CD4-positive, alpha-beta T cell (primary cell): ENCODE measurements around the gene IGFLR1. TPM values are rescaled to one million over a fixed set of nuclear protein-coding genes. Genes with fewer than 3 reads are reported as not detected.
A peak's percentile ranks its signal among the peaks of the same experiment; 100 is the strongest.

Experiments used
- ATAC-seq: fragments of 200-7000 bp; cut with Tn5 transposase; one replicate; pipeline ENCODE4 v1.10.0; 2022; ENCODE audit warnings: mild to moderate bottlenecking; ENCODE audit not compliant: poor library complexity
- CTCF ChIA-PET: fragments of 350-600 bp; sonication (Branson Sonifier 250); formaldehyde crosslinking; loops from one replicate; lab custom pipeline; 2021; ENCODE audit warnings: antibody characterized with exemption, inconsistent platforms; lab: Charles Lee
- POLR2A ChIA-PET: fragments of 350-600 bp; sonication (Branson Sonifier 250); formaldehyde crosslinking; loops from one replicate; lab custom pipeline; 2021; ENCODE audit warnings: antibody characterized with exemption, inconsistent platforms; lab: Charles Lee
- DNase-seq, 14 experiments: peaks; one replicate each; pipeline ENCODE4 v3.0.0-alpha.2; 2013 to 2020; ENCODE audit warnings: mixed read lengths in 2 of 14
- H3K27ac ChIP-seq, 2 donors: one replicate each; pipeline versions ENCODE4 v1.5.1 to v1.7.0; 2013; ENCODE audit warnings: low read length in 2 of 2, low read depth in 1 of 2, mild to moderate bottlenecking in 1 of 2
- H3K27me3 ChIP-seq, 2 experiments: 1 replicate in 1 of 2; 2 replicates in 1 of 2; pipeline versions ENCODE4 v1.6.1 to v1.7.0; 2013; ENCODE audit warnings: low read length in 2 of 2, control low read depth in 1 of 2, mild to moderate bottlenecking in 1 of 2, moderate library complexity in 1 of 2; ENCODE audit not compliant: insufficient read depth in 2 of 2, control insufficient read depth in 1 of 2
- H3K36me3 ChIP-seq: one replicate; pipeline ENCODE4 v1.6.1; 2013; ENCODE audit warnings: low read length, control low read depth; ENCODE audit not compliant: insufficient read depth
- H3K4me1 ChIP-seq: one replicate; pipeline ENCODE4 v1.6.1; 2013; ENCODE audit warnings: low read length, control low read depth; ENCODE audit not compliant: insufficient read depth
- H3K4me3 ChIP-seq: one replicate; pipeline ENCODE4 v1.5.1; 2013; ENCODE audit warnings: mild to moderate bottlenecking, low read length, moderate library complexity
- H3K9me3 ChIP-seq, 2 experiments: 1 replicate in 1 of 2; 2 replicates in 1 of 2; pipeline versions ENCODE4 v1.6.1 to v1.7.0; 2013; ENCODE audit warnings: low read length in 2 of 2, mild to moderate bottlenecking in 2 of 2, control low read depth in 1 of 2, moderate library complexity in 1 of 2; ENCODE audit not compliant: control insufficient read depth in 1 of 2, insufficient read depth in 1 of 2
- H3K27ac Mint-ChIP-seq: one replicate; pipeline ENCODE4 v1.8.0; 2020; ENCODE audit warnings: mixed read lengths
- H3K27me3 Mint-ChIP-seq: one replicate; pipeline ENCODE4 v1.8.0; 2021; ENCODE audit warnings: mixed read lengths
- H3K36me3 Mint-ChIP-seq: one replicate; pipeline ENCODE4 v1.8.0; 2021; ENCODE audit warnings: low read depth, mixed read lengths
- H3K4me1 Mint-ChIP-seq: one replicate; pipeline ENCODE4 v1.8.0; 2021; ENCODE audit warnings: low read depth, mixed read lengths
- H3K4me3 Mint-ChIP-seq: one replicate; pipeline ENCODE4 v1.8.0; 2020; ENCODE audit warnings: mild to moderate bottlenecking, mixed read lengths
- H3K9me3 Mint-ChIP-seq: one replicate; pipeline ENCODE4 v1.8.0; 2020; ENCODE audit warnings: mixed read lengths
- CTCF ChIP-seq: fragments of 200-600 bp; IDR thresholded peaks from one replicate; pipeline ENCODE4 v1.8.0; 2022; ENCODE audit warnings: antibody characterized with exemption, mild to moderate bottlenecking
- intact Hi-C, 2 experiments: fragments of 100-400 bp; cut with DNase I in 1 of 2; cut with micrococcal nuclease in 1 of 2; formaldehyde crosslinking; loops; one replicate each; pipeline versions ENCODE4 v1.15.1 to v1.9.0; 2023 to 2025; cut with DNase I, micrococcal nuclease
- total RNA-seq, 174 experiments: library from RNA in 2 of 174; stranded (reverse) in 2 of 174; gene quantifications; one replicate each; pipeline ENCODE4 v1.2.3 and lab custom pipeline; 2021 to 2026

The IGFLR1 gene
- total RNA-seq, 2 experiments from 2014 or later: 40.3 to 43.1 TPM

GRCh38 chr19:35789978-35790944 lies 48.0 kb upstream of the IGFLR1 start:
- Mint-ChIP-seq H3K4me3 (no peak overlapping the region), H3K9me3 (no peaks in the 10 kb centered on the region), H3K36me3 (no peaks in the 10 kb centered on the region), H3K27me3 (peaks cover 6% of the 10 kb centered on the region), H3K27ac (no peak overlapping the region), H3K4me1 (no peaks in the 10 kb centered on the region)
- H3K4me3 ChIP-seq: no peak overlapping the region
- intact Hi-C loops: no loop called here
- H3K36me3 ChIP-seq: peaks cover 3% of the 10 kb centered on the region
- no peak overlapping the region for H3K27ac ChIP-seq
- no peak for ATAC-seq
- ChIA-PET CTCF (no interaction called here), POLR2A (no interaction called here)
- no peaks in the 10 kb centered on the region for H3K9me3 ChIP-seq
- H3K4me1 ChIP-seq: no peaks in the 10 kb centered on the region
- no peaks in the 10 kb centered on the region for H3K27me3 ChIP-seq
- no peak for DNase-seq
- TF ChIP-seq CTCF: no peak

DNA sequence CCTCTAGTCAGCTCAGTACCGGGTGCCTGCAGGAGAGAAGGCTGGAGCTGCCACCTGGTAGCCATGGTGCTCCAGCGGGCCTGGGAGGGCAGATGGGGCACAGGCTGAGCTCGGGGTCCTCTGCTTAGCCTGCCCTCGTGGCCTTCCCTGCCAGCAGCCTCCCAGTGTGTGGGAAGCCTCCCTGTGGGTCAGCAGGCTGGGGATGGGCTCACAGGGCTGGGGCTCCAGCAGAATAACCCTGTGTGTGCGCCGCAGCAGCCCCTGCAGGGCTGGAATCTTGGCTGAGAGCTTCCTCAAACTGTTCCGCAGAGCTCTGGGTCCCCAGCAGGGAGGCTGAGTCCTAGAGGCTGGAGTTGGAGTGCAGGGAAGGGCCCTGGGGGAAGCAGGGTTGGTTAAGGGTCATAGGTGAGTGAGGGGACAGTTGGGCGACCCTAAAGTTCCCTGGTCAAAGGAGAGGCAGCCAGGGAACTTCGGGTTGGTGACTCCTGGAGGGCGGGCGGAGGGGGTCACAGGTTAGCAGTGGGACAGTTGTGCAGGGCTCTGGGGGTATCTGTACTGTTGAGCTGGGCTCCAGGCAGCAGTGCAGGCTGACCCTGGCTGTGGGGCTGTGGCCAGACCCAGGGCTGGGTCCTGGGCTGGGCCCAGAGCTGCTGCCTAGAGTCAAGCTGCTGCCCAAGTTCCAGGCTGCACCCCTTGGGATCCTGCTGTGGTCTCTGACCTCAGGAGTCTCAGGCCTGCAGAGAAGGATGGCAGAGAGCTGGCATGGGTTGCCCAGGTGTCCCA lies 47.1 kb upstream of the IGFLR1 start:
- ChIA-PET POLR2A (no interaction called here), CTCF (no interaction called here)
- H3K27ac ChIP-seq: no peak overlapping the region
- H3K9me3 Mint-ChIP-seq: no peaks in the 10 kb centered on the region
- H3K4me3 Mint-ChIP-seq: no peak overlapping the region
- no peaks in the 10 kb centered on the region for H3K9me3 ChIP-seq
- H3K27me3 Mint-ChIP-seq: peaks cover 6% of the 10 kb centered on the region
- H3K27me3 ChIP-seq: no peaks in the 10 kb centered on the region
- no peaks in the 10 kb centered on the region for H3K36me3 Mint-ChIP-seq
- H3K4me1 ChIP-seq: no peaks in the 10 kb centered on the region
- no peak overlapping the region for H3K27ac Mint-ChIP-seq
- intact Hi-C loops: no loop called here
- peaks cover 3% of the 10 kb centered on the region for H3K36me3 ChIP-seq
- ATAC-seq (no peak), DNase-seq (no peak)
- no peaks in the 10 kb centered on the region for H3K4me1 Mint-ChIP-seq
- H3K4me3 ChIP-seq: no peak overlapping the region
- TF ChIP-seq CTCF: no peak

- Histone ChIP-seq H3K4me1 (no peaks in the 10 kb centered on the region), H3K27me3 (no peaks in the 10 kb centered on the region), H3K27ac (no peak overlapping the region), H3K4me3 (no peak overlapping the region), H3K36me3 (peaks cover 3% of the 10 kb centered on the region), H3K9me3 (no peaks in the 10 kb centered on the region)
- ATAC-seq (no peak), DNase-seq (peak in 1 of 14 experiments; percentile 12)
- CTCF ChIA-PET: interaction anchor here (0.6 kb wide), 1 partner anchor 93 kb away, joined by 4 read pairs; no protein-coding TSS in a partner anchor
- POLR2A ChIA-PET: no interaction called here
- Mint-ChIP-seq H3K4me3 (no peak overlapping the region), H3K4me1 (no peaks in the 10 kb centered on the region), H3K9me3 (no peaks in the 10 kb centered on the region), H3K36me3 (peaks cover under 1% of the 10 kb centered on the region), H3K27me3 (no peaks in the 10 kb centered on the region), H3K27ac (no peak overlapping the region)
- TF ChIP-seq CTCF: no peak
- intact Hi-C loops: no loop called here
These were observed 46.1 kb upstream of the IGFLR1 start for GRCh38 chr19:35788205-35788960.
